GM12878 (cell line): ENCODE measurements around the gene KRTAP10-1. TPM values are rescaled to one million over a fixed set of nuclear protein-coding genes. Genes with fewer than 3 reads are reported as not detected.

Experiments used
- ATAC-seq: fragments of 200-7000 bp; cut with Tn5 transposase; 3 replicates; pipeline ENCODE4 v1.9.1; 2020; ENCODE audit warnings: mild to moderate bottlenecking, moderate library complexity
- BruUV-seq: library from RNA; stranded (reverse); fragments of 400-500 nt; replicated peaks from 2 replicates; lab custom pipeline; 2021; lab: Mats Ljungman, UMichigan
- CTCF ChIA-PET: fragments of 300-600 bp; sonication (Branson Sonifier 250); formaldehyde crosslinking; extraction: SDS; loops from one replicate; lab custom pipeline; 2021; ENCODE audit warnings: inconsistent platforms; lab: Yijun Ruan, JAX
- POLR2A ChIA-PET: fragments of 350-600 bp; formaldehyde crosslinking; extraction: SDS; loops from one replicate; lab custom pipeline; 2021; ENCODE audit warnings: inconsistent platforms; lab: Charles Lee
- RAD21 ChIA-PET: fragments of 300-600 bp; sonication (Branson Sonifier 250); formaldehyde crosslinking; loops from one replicate; lab custom pipeline; 2023; ENCODE audit warnings: antibody characterized with exemption; ENCODE audit not compliant: unreplicated experiment; lab: Charles Lee
- SMC1A ChIA-PET: fragments of 300-600 bp; sonication (Branson Sonifier 250); formaldehyde crosslinking; loops from one replicate; lab custom pipeline; 2023; ENCODE audit not compliant: unreplicated experiment, uncharacterized antibody; lab: Charles Lee
- DNase-seq: peaks from one replicate; pipeline ENCODE4 v3.0.0-alpha.2; 2011; ENCODE audit warnings: low read depth, low spot score
- FAIRE-seq: peaks from 3 replicates; lab custom pipeline; 2011; peaks lifted over from hg19 to GRCh38; lab: Jason Lieb, UNC
- H2AFZ ChIP-seq: 2 replicates; pipeline ENCODE4 v1.6.0; 2011; ENCODE audit warnings: low read depth, low read length, control low read depth; ENCODE audit not compliant: control insufficient read depth
- H3K27ac ChIP-seq: 2 replicates; pipeline ENCODE4 v1.5.1; 2011; ENCODE audit warnings: control low read depth; ENCODE audit not compliant: control insufficient read depth, insufficient read depth
- H3K27me3 ChIP-seq, 2 experiments: replicated peaks in 1 of 2; 2 replicates each; pipeline versions ENCODE4 v1.6.0 to v1.6.1; 2011; ENCODE audit warnings: low read length in 1 of 2; ENCODE audit not compliant: control insufficient read depth in 2 of 2, insufficient read depth in 2 of 2
- H3K36me3 ChIP-seq, 2 experiments: 2 replicates each; pipeline ENCODE4 v1.5.1; 2011; ENCODE audit warnings: low read length in 1 of 2; ENCODE audit not compliant: control insufficient read depth in 2 of 2, insufficient read depth in 2 of 2
- H3K4me1 ChIP-seq: 2 replicates; pipeline ENCODE4 v1.6.1; 2011; ENCODE audit warnings: mild to moderate bottlenecking, low read length, moderate library complexity, mixed read lengths; ENCODE audit not compliant: control insufficient read depth, insufficient read depth
- H3K4me2 ChIP-seq: 2 replicates; pipeline ENCODE4 v1.6.0; 2011; ENCODE audit warnings: control low read depth; ENCODE audit not compliant: control insufficient read depth, insufficient read depth
- H3K4me3 ChIP-seq: fragments of 200-600 bp; sonication (generic); 2 replicates; pipeline ENCODE4 v1.5.1; 2016
- H3K79me2 ChIP-seq: 2 replicates; pipeline ENCODE4 v1.6.0; 2011; ENCODE audit warnings: low read length; ENCODE audit not compliant: control insufficient read depth, insufficient read depth
- H3K9ac ChIP-seq: 2 replicates; pipeline ENCODE4 v1.8.0; 2011; ENCODE audit warnings: low read length, control low read depth, mixed read lengths; ENCODE audit not compliant: control insufficient read depth, insufficient read depth
- H3K9me3 ChIP-seq: replicated peaks from 3 replicates; pipeline ENCODE4 v1.5.1; 2011; ENCODE audit warnings: mild to moderate bottlenecking, low read length; ENCODE audit not compliant: control insufficient read depth, insufficient read depth
- H4K20me1 ChIP-seq: 2 replicates; pipeline ENCODE4 v1.6.0; 2011; ENCODE audit not compliant: control insufficient read depth, insufficient read depth
- IKZF2 ChIP-seq, 2 experiments: fragments of 450-650 bp; IDR thresholded peaks; 2 replicates each; pipeline ENCODE4 v1.6.1; 2017; ENCODE audit warnings: mild to moderate bottlenecking in 2 of 2, moderate library complexity in 2 of 2
- IRF3 ChIP-seq: fragments of 450-650 bp; IDR thresholded peaks from 2 replicates; pipeline ENCODE4 v1.6.1; 2014; ENCODE audit warnings: mild to moderate bottlenecking
- JUNB ChIP-seq: IDR thresholded peaks from 2 replicates; pipeline ENCODE4 v1.6.1; 2016; ENCODE audit warnings: antibody characterized with exemption, mild to moderate bottlenecking
- KDM1A ChIP-seq: fragments of 200-600 bp; sonication (generic); IDR thresholded peaks from 2 replicates; pipeline ENCODE4 v1.6.1; 2016; ENCODE audit warnings: borderline replicate concordance
- KLF5 ChIP-seq: fragments of 450-650 bp; IDR thresholded peaks from 2 replicates; pipeline ENCODE4 v1.6.1; 2014; ENCODE audit warnings: mild to moderate bottlenecking; ENCODE audit not compliant: partially characterized antibody
- ZNF384 ChIP-seq: IDR thresholded peaks from 2 replicates; pipeline ENCODE4 v1.6.1; 2012; ENCODE audit warnings: low read depth, mild to moderate bottlenecking, low read length, improper control_type of control experiment, borderline replicate concordance
- WGBS: methylation state at CpG from one replicate; pipeline ENCODE4 v1.1.6; 2016; ENCODE audit warnings: low lambda C conversion rate; ENCODE audit not compliant: insufficient replicate concordance, insufficient coverage; ENCODE audit errors: missing lambda C conversion rate; 5-methylcytosine and 5-hydroxymethylcytosine counted together
- in situ Hi-C: fragments of 300-500 bp; cut with MboI; formaldehyde crosslinking; loops from 9 replicates; pipeline ENCODE4 v1.14.3; 2018; ENCODE audit warnings: mixed read lengths
- intact Hi-C: fragments of 100-400 bp; cut with micrococcal nuclease; formaldehyde crosslinking; loops from one replicate; pipeline ENCODE4 v1.14.2; 2022; ENCODE audit not compliant: unreplicated experiment
- polyA plus RNA-seq, 11 experiments: library from polyadenylated mRNA; depleted of rRNA in 4 of 11; unstranded in 6 of 11; stranded (reverse) in 5 of 11; fragments of >200 nt; fragmentation: Nextera tagmentation in 4 of 11; fragmentation: Illumina TruSeq in 1 of 11; extraction: Ambion mirVana in 4 of 11; extraction: Trizol in 1 of 11; gene quantifications; 1 replicate in 1 of 11; 2 replicates in 10 of 11; pipeline versions ENCODE4 v1.2.1 to v1.2.3, GENCODE V29; 2011 to 2016; ENCODE audit warnings: inconsistent platforms in 2 of 11, missing spikeins in 2 of 11, low read depth in 1 of 11
- total RNA-seq, 4 experiments: library from RNA; depleted of rRNA in 3 of 4; stranded (reverse); fragments of >200 nt in 3 of 4; fragmentation: Illumina TruSeq in 1 of 4; extraction: Trizol in 1 of 4; gene quantifications; 2 replicates each; pipeline versions ENCODE4 v1.2.1 to v1.2.3, GENCODE V29; 2013 to 2021

The KRTAP10-1 gene
- total and polyA plus RNA-seq, 10 of the 15 experiments (the other 5 are each of a cell fraction or from before 2014, with no cell fraction given), result not detected

GRCh38 chr21:44519346-44520325, 20.4 kb downstream of the KRTAP10-1 start:
- ChIA-PET CTCF (interaction anchor here (1.1 kb wide), 1 partner anchor 9 kb away, joined by 3 read pairs; no protein-coding TSS in a partner anchor), POLR2A (no interaction called here), SMC1A (no interaction called here), RAD21 (no interaction called here)
- 41% methylated on average over 28 of the region's 28 CpGs for WGBS
- Histone ChIP-seq H2AFZ (no peak overlapping the region), H3K4me1 (no peaks in the 10 kb centered on the region), H3K4me3 (no peak overlapping the region), H3K9ac (no peak overlapping the region), H4K20me1 (no peaks in the 10 kb centered on the region), H3K9me3 (no peaks in the 10 kb centered on the region; the same call in 2 of the 3 replicates), H3K4me2 (no peak overlapping the region), H3K27me3 (no peaks in the 10 kb centered on the region), H3K36me3 (no peaks in the 10 kb centered on the region), H3K27ac (no peak overlapping the region), H3K79me2 (no peaks in the 10 kb centered on the region)
- DNase-seq, result no peak
- no peak for ATAC-seq
- FAIRE-seq, result no peak
- intact Hi-C loops (no loop called here), in situ Hi-C loops (no loop called here)
- no peak for TF ChIP-seq IKZF2 (IDR thresholded peaks at IDR 0.05)
- TF ChIP-seq JUNB, result no peak
- no peak for TF ChIP-seq KDM1A
- TF ChIP-seq IRF3, result no peak
- no peak for TF ChIP-seq KLF5
- no peak for TF ChIP-seq ZNF384
- BruUV-seq, result no TSS peak
